RWPE2 (cell line): ENCODE data around the gene NAV2.

Experiments used
- ATAC-seq: fragments of 200-7000 bp; cut with Tn5 transposase; 3 replicates; pipeline ENCODE4 v1.9.1; 2021; ENCODE audit warnings: low read depth
- DNase-seq: peaks from one replicate; pipeline ENCODE4 v3.0.0-alpha.2; 2020; ENCODE audit warnings: low spot score
- H3K27ac ChIP-seq: fragments of 450-650 bp; 2 replicates; pipeline ENCODE4 v1.5.1; 2017; ENCODE audit warnings: mild to moderate bottlenecking; ENCODE audit not compliant: poor library complexity, severe bottlenecking
- H3K27me3 ChIP-seq: fragments of 250-450 bp; sonication (Bioruptor Pico); 2 replicates; pipeline ENCODE4 v1.5.1; 2021; ENCODE audit warnings: mild to moderate bottlenecking, moderate library complexity; ENCODE audit not compliant: insufficient read depth, poor library complexity, severe bottlenecking
- H3K36me3 ChIP-seq: fragments of 250-450 bp; sonication (Bioruptor Pico); 2 replicates; pipeline ENCODE4 v1.5.1; 2020; ENCODE audit warnings: low read depth, mild to moderate bottlenecking, moderate library complexity
- H3K4me1 ChIP-seq: fragments of 250-450 bp; sonication (Bioruptor Pico); 2 replicates; pipeline ENCODE4 v1.5.1; 2021; ENCODE audit warnings: mild to moderate bottlenecking, moderate library complexity; ENCODE audit not compliant: insufficient read depth, poor library complexity, severe bottlenecking
- H3K4me3 ChIP-seq: fragments of 250-450 bp; sonication (Bioruptor Pico); 2 replicates; pipeline ENCODE4 v1.5.1; 2021; ENCODE audit warnings: mild to moderate bottlenecking, moderate library complexity; ENCODE audit not compliant: severe bottlenecking
- H3K9me3 ChIP-seq: fragments of 250-450 bp; sonication (Bioruptor Pico); 2 replicates; pipeline ENCODE4 v1.5.1; 2021; ENCODE audit warnings: mild to moderate bottlenecking, moderate library complexity; ENCODE audit not compliant: severe bottlenecking
- CTCF ChIP-seq: fragments of 450-650 bp; IDR thresholded peaks from one replicate; pipeline ENCODE4 v1.5.1; 2017; ENCODE audit warnings: mild to moderate bottlenecking, moderate library complexity; ENCODE audit not compliant: poor library complexity, severe bottlenecking

NAV2 gene

GRCh38 chr11:19866037-19866436 is 153.4 kb downstream of the NAV2 start:
- DNase-seq: no peak
- H3K9me3 ChIP-seq: no peaks in the 10 kb centered on the region
- TF ChIP-seq CTCF: no peak
- peaks cover 5% of the 10 kb centered on the region for H3K4me1 ChIP-seq
- no peaks in the 10 kb centered on the region for H3K27me3 ChIP-seq
- H3K36me3 ChIP-seq: no peaks in the 10 kb centered on the region
- H3K4me3 ChIP-seq: no peak overlapping the region
- no peak for ATAC-seq
- H3K27ac ChIP-seq: no peak overlapping the region

DNA sequence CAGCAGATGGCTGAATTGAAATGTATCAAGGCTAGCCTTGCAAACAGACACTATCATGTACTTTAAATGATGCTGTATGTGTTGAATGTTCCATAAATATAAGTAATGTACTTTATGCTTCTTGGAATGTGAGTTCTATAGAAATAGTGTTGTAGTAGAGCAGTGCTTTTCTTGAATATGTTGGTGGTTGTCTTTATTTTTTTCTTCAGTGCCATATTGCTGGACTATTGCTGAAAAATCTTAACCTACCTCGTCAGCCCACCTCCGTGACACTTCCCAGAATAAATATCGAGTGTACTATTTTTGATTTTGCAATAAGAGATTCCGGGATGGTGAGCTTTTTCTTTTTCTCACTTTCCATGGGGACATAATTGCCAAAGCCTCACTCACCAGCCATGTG is 153.9 kb downstream of the NAV2 start:
- Histone ChIP-seq H3K27ac (no peak overlapping the region), H3K9me3 (no peaks in the 10 kb centered on the region), H3K27me3 (no peaks in the 10 kb centered on the region), H3K4me3 (no peak overlapping the region), H3K4me1 (peaks cover 5% of the 10 kb centered on the region), H3K36me3 (no peaks in the 10 kb centered on the region)
- ATAC-seq (no peak), DNase-seq (no peak)
- TF ChIP-seq CTCF: no peak

DNA sequence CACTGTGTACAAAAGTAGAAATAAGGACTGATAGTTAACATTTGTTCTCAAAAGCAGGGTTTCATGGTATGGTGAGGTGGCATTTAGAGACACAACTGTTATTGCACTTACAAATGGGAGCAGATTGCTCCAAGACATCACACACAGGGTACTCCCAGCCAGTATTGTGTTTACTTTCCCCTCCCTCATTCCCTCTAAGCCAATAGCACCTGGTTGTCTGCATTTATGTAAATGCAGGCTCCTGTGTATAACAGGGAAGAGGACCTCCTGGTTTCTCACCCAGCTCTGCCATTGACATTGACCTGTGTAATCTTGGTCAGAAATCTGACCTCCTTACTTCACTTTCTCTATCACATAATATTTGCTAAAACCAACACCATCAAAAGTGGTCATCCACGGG is 154.4 kb downstream of the NAV2 start:
- DNase-seq (no peak), ATAC-seq (no peak)
- Histone ChIP-seq H3K27me3 (no peaks in the 10 kb centered on the region), H3K27ac (no peak overlapping the region), H3K36me3 (no peaks in the 10 kb centered on the region), H3K9me3 (no peaks in the 10 kb centered on the region), H3K4me1 (peaks cover 5% of the 10 kb centered on the region), H3K4me3 (no peak overlapping the region)
- TF ChIP-seq CTCF: no peak

- TF ChIP-seq CTCF: no peak
- peak; percentile 73 for DNase-seq
- H3K9me3 ChIP-seq: no peaks in the 10 kb centered on the region
- ATAC-seq: peak; percentile 92
- H3K27me3 ChIP-seq: no peaks in the 10 kb centered on the region
- H3K4me1 ChIP-seq: peaks cover 5% of the 10 kb centered on the region
- H3K27ac ChIP-seq: no peak overlapping the region
- H3K4me3 ChIP-seq: no peak overlapping the region
- no peaks in the 10 kb centered on the region for H3K36me3 ChIP-seq
Observed at GRCh38 chr11:19868281-19868821, 155.7 kb downstream of the NAV2 start.

DNA sequence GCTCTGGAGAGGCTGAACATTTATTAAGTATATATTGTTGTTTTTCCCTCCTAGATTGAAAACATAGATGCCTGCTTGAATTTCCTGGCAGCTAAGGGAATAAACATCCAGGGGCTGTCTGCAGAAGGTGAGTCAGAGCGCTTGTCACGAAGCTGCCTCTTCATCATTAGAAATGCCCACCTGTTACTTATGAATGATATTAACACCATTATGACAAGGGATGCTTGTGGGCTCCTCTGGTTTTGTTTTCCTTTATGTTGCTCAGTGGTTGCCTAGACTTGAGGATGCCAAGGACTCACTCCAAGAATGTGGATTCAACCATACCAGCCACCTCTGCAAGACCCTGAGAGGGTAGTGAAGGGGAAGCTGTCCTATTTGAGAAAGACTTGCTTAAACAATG is 156.2 kb downstream of the NAV2 start:
- no peak for TF ChIP-seq CTCF
- H3K4me3 ChIP-seq: no peak overlapping the region
- H3K27ac ChIP-seq: no peak overlapping the region

More for the DNA sequence above, 156.2 kb downstream of the NAV2 start:
- no peaks in the 10 kb centered on the region for H3K9me3 ChIP-seq
- peaks cover 5% of the 10 kb centered on the region for H3K4me1 ChIP-seq
- no peaks in the 10 kb centered on the region for H3K36me3 ChIP-seq
- no peaks in the 10 kb centered on the region for H3K27me3 ChIP-seq
- peak; percentile 53; the same call in 2 of the 3 replicates for ATAC-seq
- no peak for DNase-seq
